ENCODE measurements around the gene MINAR1. TPM values are rescaled to one million over a fixed set of nuclear protein-coding genes. Genes with fewer than 3 reads are reported as not detected.

Gene MINAR1
- total and polyA plus RNA-seq, 3 donors from 2014 or later = 0.62 to 1.0 (median 0.82) TPM

DNA sequence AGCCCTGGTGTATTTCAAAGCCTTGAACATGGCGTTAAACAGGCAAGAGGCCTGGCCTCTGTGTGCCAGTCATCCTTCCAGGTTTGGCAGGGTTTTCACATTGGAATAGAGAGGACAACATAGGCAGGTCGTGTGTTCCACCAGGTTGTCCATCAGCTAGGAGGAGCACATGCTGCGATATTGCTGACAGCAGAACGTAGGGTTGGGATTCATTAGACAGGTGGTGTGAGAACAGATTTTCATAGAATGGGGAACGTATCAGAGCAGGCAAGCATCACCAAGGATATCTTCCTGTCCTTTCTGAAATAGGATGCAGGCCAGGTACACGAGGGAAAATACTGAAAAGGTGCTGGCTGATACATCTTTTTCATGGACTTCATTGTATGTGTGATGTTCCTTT, 26.4 kb downstream of the MINAR1 start:
- WGBS, 2 donors = 86 to 87% methylated on average over 6 of the region's 6 CpGs
- H3K36me3 ChIP-seq (ENCODE audit: low read depth, missing control alignments) = no peaks in the 10 kb centered on the region
- no peak overlapping the region for H3K4me3 ChIP-seq
- H3K27ac ChIP-seq = no peak overlapping the region
- DNase-seq = no peak
- H3K9me3 ChIP-seq = no peaks in the 10 kb centered on the region
- TF ChIP-seq POLR2A (IDR thresholded peaks at IDR 0.05) = no peak
- TF ChIP-seq, protein P1, sequence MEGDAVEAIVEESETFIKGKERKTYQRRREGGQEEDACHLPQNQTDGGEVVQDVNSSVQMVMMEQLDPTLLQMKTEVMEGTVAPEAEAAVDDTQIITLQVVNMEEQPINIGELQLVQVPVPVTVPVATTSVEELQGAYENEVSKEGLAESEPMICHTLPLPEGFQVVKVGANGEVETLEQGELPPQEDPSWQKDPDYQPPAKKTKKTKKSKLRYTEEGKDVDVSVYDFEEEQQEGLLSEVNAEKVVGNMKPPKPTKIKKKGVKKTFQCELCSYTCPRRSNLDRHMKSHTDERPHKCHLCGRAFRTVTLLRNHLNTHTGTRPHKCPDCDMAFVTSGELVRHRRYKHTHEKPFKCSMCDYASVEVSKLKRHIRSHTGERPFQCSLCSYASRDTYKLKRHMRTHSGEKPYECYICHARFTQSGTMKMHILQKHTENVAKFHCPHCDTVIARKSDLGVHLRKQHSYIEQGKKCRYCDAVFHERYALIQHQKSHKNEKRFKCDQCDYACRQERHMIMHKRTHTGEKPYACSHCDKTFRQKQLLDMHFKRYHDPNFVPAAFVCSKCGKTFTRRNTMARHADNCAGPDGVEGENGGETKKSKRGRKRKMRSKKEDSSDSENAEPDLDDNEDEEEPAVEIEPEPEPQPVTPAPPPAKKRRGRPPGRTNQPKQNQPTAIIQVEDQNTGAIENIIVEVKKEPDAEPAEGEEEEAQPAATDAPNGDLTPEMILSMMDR (IDR thresholded peaks at IDR 0.05) = no peak
- intact Hi-C loops (cut with DNase I; ENCODE audit: low total_unique reads) = no loop called here
- no peaks in the 10 kb centered on the region for H3K27me3 ChIP-seq
- H3K4me1 ChIP-seq = no peaks in the 10 kb centered on the region

- no peak for TF ChIP-seq POLR2A (IDR thresholded peaks at IDR 0.05)
- TF ChIP-seq, protein P1 (IDR thresholded peaks at IDR 0.05) = no peak
- no peak for DNase-seq
- no peaks in the 10 kb centered on the region for H3K4me1 ChIP-seq
- WGBS, 2 donors = 83 to 94% methylated on average over 1 of the region's 1 CpG
- H3K9me3 ChIP-seq = no peaks in the 10 kb centered on the region
- H3K4me3 ChIP-seq = no peak overlapping the region
- H3K36me3 ChIP-seq (ENCODE audit: low read depth, missing control alignments) = no peaks in the 10 kb centered on the region
- no peak overlapping the region for H3K27ac ChIP-seq
- intact Hi-C loops (cut with DNase I; ENCODE audit: low total_unique reads) = no loop called here
- H3K27me3 ChIP-seq = no peaks in the 10 kb centered on the region
These were observed 27.5 kb downstream of the MINAR1 start for GRCh38 chr15:79459666-79460065.

DNA sequence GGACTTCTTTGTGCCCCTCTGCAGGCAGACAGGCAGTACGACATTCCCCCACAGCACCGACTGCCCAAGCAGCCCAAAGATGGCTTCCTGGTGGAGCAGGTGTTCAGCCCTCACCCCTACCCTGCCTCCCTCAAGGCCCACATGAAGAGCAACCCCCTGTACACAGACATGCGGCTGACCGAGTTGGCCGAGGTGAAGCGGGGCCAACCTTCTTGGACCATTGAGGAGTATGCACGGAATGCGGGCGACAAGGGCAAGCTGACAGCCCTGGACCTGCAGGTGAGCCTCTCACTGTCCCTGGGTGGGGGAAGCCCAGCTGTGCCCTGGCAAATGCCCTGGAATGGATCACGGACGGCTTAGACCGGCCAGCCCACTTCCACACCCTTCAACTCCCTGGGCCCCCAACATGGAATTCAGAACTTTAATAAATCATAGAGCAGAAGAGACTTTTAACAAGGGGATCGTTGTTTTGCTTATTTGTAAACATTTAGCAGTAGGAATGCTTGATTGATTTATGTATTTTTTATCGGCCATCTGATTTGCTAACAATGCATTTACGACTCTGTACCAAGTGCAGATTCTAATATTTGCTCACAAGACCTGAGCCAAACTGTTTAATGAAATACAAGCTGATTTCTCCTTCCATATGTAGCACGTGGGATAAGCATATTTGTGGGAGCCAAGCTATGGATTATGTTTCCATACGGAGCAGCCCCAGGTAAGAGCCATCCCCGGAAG, 31.1 kb downstream of the MINAR1 start:
- no peak overlapping the region for H3K4me3 ChIP-seq
- no peak overlapping the region for H3K27ac ChIP-seq
- intact Hi-C loops (cut with DNase I; ENCODE audit: low total_unique reads) = no loop called here
- no peak for DNase-seq
- TF ChIP-seq, protein P1 (IDR thresholded peaks at IDR 0.05) = no peak
- TF ChIP-seq POLR2A (IDR thresholded peaks at IDR 0.05) = no peak
- no peaks in the 10 kb centered on the region for H3K36me3 ChIP-seq (ENCODE audit: low read depth, missing control alignments)
- WGBS, 2 donors = 84 to 89% methylated on average over 14 to 18 of the region's 18 CpGs
- H3K27me3 ChIP-seq = no peaks in the 10 kb centered on the region
- no peaks in the 10 kb centered on the region for H3K9me3 ChIP-seq
- no peaks in the 10 kb centered on the region for H3K4me1 ChIP-seq

GRCh38 chr15:79463781-79464270, 31.7 kb downstream of the MINAR1 start:
- Histone ChIP-seq H3K36me3 (ENCODE audit: low read depth, missing control alignments) (no peaks in the 10 kb centered on the region), H3K27ac (no peak overlapping the region), H3K27me3 (no peaks in the 10 kb centered on the region), H3K4me3 (no peak overlapping the region), H3K9me3 (no peaks in the 10 kb centered on the region), H3K4me1 (no peaks in the 10 kb centered on the region)
- intact Hi-C loops (cut with DNase I; ENCODE audit: low total_unique reads) = no loop called here
- TF ChIP-seq POLR2A (IDR thresholded peaks at IDR 0.05) = no peak
- TF ChIP-seq, protein P1 (IDR thresholded peaks at IDR 0.05) = no peak
- DNase-seq = no peak
- 82 to 84% methylated on average over 4 of the region's 4 CpGs for WGBS, 2 donors

- no peaks in the 10 kb centered on the region for H3K27me3 ChIP-seq
- no peak for TF ChIP-seq POLR2A (IDR thresholded peaks at IDR 0.05)
- TF ChIP-seq, protein P1 (IDR thresholded peaks at IDR 0.05) = no peak
- WGBS, 2 donors = 87 to 99% methylated on average over 3 of the region's 3 CpGs
- intact Hi-C loops (cut with DNase I; ENCODE audit: low total_unique reads) = no loop called here
- no peak overlapping the region for H3K27ac ChIP-seq
- H3K9me3 ChIP-seq = no peaks in the 10 kb centered on the region
- no peak for DNase-seq
- H3K4me3 ChIP-seq = no peak overlapping the region
- no peaks in the 10 kb centered on the region for H3K4me1 ChIP-seq
- no peaks in the 10 kb centered on the region for H3K36me3 ChIP-seq (ENCODE audit: low read depth, missing control alignments)
These were observed 34.4 kb downstream of the MINAR1 start for GRCh38 chr15:79466488-79466887.

Data from testis (tissue), 3 donors.